Measurements from ENCODE around the gene CCN6. TPM values are rescaled to one million over a fixed set of nuclear protein-coding genes. Genes with fewer than 3 reads are reported as not detected.
A peak's percentile ranks its signal among the peaks of the same experiment; 100 is the strongest.

The CCN6 gene
- total and polyA plus RNA-seq, 4 donors: 0.54 TPM; not detected in 3

DNA sequence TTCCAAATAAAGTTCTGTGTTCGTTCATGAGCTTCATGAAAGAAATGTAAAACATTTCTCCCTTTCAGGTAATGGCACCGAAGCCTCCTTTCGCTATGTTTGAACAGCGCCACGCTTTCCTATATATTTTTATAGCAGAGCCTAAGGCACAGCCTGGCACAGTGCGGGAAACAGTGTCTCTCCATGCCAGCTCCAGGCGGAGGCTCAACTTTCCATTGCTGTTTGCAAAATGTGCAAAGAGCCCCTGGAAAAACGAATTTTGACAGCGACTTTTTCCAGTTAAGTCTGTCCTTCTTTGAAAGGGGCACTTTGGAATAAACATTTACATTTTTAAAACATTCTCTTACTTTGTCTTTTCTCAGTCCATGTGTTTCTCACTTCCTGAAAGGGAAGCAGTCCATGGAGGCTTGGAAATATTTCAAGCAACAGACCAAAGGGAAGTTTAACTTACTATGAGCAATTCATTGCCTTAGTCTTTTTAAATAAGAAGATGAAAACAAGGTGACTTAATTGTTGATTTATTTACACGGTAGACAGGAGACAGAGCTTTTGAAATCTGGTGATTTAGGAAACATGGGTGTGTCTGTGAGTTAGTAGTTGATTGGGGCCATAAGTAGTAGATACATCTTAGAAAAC, 769 bp downstream of the CCN6 start (continued):
- TF ChIP-seq RXRA (IDR thresholded peaks at IDR 0.05) (no peak), JUND (IDR thresholded peaks at IDR 0.05) (no peak), SP1 (IDR thresholded peaks at IDR 0.05) (no peak), EGR1 (IDR thresholded peaks at IDR 0.05; ENCODE audit: low read depth in 2 of 2) (no peak), YY1 (IDR thresholded peaks at IDR 0.05) (no peak)

- TF ChIP-seq, protein P1, sequence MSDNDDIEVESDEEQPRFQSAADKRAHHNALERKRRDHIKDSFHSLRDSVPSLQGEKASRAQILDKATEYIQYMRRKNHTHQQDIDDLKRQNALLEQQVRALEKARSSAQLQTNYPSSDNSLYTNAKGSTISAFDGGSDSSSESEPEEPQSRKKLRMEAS (IDR thresholded peaks at IDR 0.05): no peak
- TF ChIP-seq FOXA2 (IDR thresholded peaks at IDR 0.05) (peak; percentile 40), HNF4A (conservative IDR thresholded peaks at IDR 0.05) (peak in 1 of 2 donors; percentile 13)
- no peak for DNase-seq (ENCODE audit: low spot score)
- no peak overlapping the region for H3K4me3 ChIP-seq (ENCODE audit: low read depth in 1 of 3, low read length in 3 of 3)
- H3K9me3 ChIP-seq (ENCODE audit: control insufficient read depth in 4 of 4, low read length in 3 of 4): no peaks in the 10 kb centered on the region
- H3K27me3 ChIP-seq (ENCODE audit: control insufficient read depth in 4 of 4, insufficient read depth in 4 of 4, low read length in 3 of 4): no peaks in the 10 kb centered on the region
- H3K9ac ChIP-seq (ENCODE audit: low read depth in 1 of 2, low read length in 2 of 2): no peak overlapping the region
- H3K36me3 ChIP-seq (ENCODE audit: control insufficient read depth in 4 of 4, insufficient read depth in 3 of 4, low read depth in 1 of 4, low read length in 3 of 4): no peaks in the 10 kb centered on the region
- peaks cover 0 to 20% (median 14%) of the 10 kb centered on the region in 4 donors for H3K4me1 ChIP-seq (ENCODE audit: control insufficient read depth in 4 of 4, insufficient read depth in 4 of 4, low read length in 3 of 4)
- WGBS: 57% methylated on average over 4 of the region's 4 CpGs
- H3K27ac ChIP-seq (ENCODE audit: low read depth in 1 of 2, low read length in 2 of 2): no peak overlapping the region
These were observed 4.5 kb downstream of the CCN6 start for GRCh38 chr6:112058243-112059032.

DNA sequence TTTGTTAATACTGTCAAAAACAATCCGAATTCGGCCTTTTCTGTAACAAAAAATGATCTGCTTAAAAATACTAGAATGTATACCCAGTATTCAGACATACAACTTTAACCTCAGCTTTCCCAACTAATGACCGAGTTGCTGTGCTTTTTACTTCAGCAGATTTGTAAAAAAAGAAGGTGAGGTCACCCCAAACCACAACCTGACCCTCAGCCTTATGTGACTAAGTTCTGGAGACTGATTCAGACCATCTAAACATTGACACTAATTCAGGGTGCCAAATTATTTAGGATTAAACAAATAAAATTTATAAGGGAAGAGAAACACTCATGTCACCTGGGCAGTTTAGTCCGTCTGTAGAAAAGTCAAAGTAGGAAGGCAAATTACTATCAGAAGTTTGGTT, 7.7 kb downstream of the CCN6 start:
- TF ChIP-seq, protein P1 (IDR thresholded peaks at IDR 0.05): no peak
- TF ChIP-seq, protein P2, sequence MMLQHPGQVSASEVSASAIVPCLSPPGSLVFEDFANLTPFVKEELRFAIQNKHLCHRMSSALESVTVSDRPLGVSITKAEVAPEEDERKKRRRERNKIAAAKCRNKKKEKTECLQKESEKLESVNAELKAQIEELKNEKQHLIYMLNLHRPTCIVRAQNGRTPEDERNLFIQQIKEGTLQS (IDR thresholded peaks at IDR 0.05): no peak
- TF ChIP-seq RXRA (IDR thresholded peaks at IDR 0.05): no peak
- no peak for TF ChIP-seq TAF1 (conservative IDR thresholded peaks at IDR 0.05)
- no peak for TF ChIP-seq RAD21 (IDR thresholded peaks at IDR 0.05)
- no peak for TF ChIP-seq HNF4G (IDR thresholded peaks at IDR 0.05)
- no peak for TF ChIP-seq HNF4A (conservative IDR thresholded peaks at IDR 0.05)
- no peak for TF ChIP-seq REST (IDR thresholded peaks at IDR 0.05)
- no peak for TF ChIP-seq YY1 (IDR thresholded peaks at IDR 0.05)
- no peak for TF ChIP-seq EGR1 (IDR thresholded peaks at IDR 0.05; ENCODE audit: low read depth in 2 of 2)
- no peak for TF ChIP-seq NR2F2 (IDR thresholded peaks at IDR 0.05)
- no peak for TF ChIP-seq ZBTB33 (IDR thresholded peaks at IDR 0.05)
- TF ChIP-seq FOXA2 (IDR thresholded peaks at IDR 0.05): no peak
- TF ChIP-seq JUND (IDR thresholded peaks at IDR 0.05): no peak
- no peak for TF ChIP-seq SP1 (IDR thresholded peaks at IDR 0.05)
- no peak for TF ChIP-seq FOXA1 (IDR thresholded peaks at IDR 0.05)
- H3K36me3 ChIP-seq (ENCODE audit: control insufficient read depth in 4 of 4, insufficient read depth in 3 of 4, low read depth in 1 of 4, low read length in 3 of 4): no peaks in the 10 kb centered on the region
- 93% methylated on average over 4 of the region's 4 CpGs for WGBS
- DNase-seq (ENCODE audit: low spot score): no peak
- no peak overlapping the region for H3K9ac ChIP-seq (ENCODE audit: low read depth in 1 of 2, low read length in 2 of 2)
- H3K9me3 ChIP-seq (ENCODE audit: control insufficient read depth in 4 of 4, low read length in 3 of 4): no peaks in the 10 kb centered on the region
- H3K27me3 ChIP-seq (ENCODE audit: control insufficient read depth in 4 of 4, insufficient read depth in 4 of 4, low read length in 3 of 4): no peaks in the 10 kb centered on the region
- H3K4me1 ChIP-seq (ENCODE audit: control insufficient read depth in 4 of 4, insufficient read depth in 4 of 4, low read length in 3 of 4): peaks cover 0 to 23% (median 14%) of the 10 kb centered on the region in 4 donors
- no peak overlapping the region for H3K27ac ChIP-seq (ENCODE audit: low read depth in 1 of 2, low read length in 2 of 2)
- no peak overlapping the region for H3K4me3 ChIP-seq (ENCODE audit: low read depth in 1 of 3, low read length in 3 of 3)

Data from liver (tissue), 9 donors.